CD8-positive, alpha-beta memory T cell (primary cell): ENCODE data around the gene CCDC88A. TPM values are rescaled to one million over a fixed set of nuclear protein-coding genes. Genes with fewer than 3 reads are reported as not detected.
"Not testable (repeated sequence)": the region's sequence is repeated elsewhere in the genome, so short reads cannot be mapped to it uniquely, and the experiment has no call there.

ENCODE experiments used
- CTCF ChIA-PET: fragments of 350-600 bp; sonication (Branson Sonifier 250); formaldehyde crosslinking; loops from one replicate; lab custom pipeline; 2021; ENCODE audit warnings: antibody characterized with exemption; lab: Charles Lee
- POLR2A ChIA-PET: fragments of 350-600 bp; sonication (Branson Sonifier 250); formaldehyde crosslinking; loops from one replicate; lab custom pipeline; 2021; ENCODE audit warnings: antibody characterized with exemption; lab: Charles Lee
- DNase-seq, 5 donors: peaks; one replicate each; pipeline versions ENCODE4 v3.0.0 to v3.0.0-alpha.2; 2020 to 2022; ENCODE audit warnings: mixed read lengths in 1 of 5
- H3K27ac ChIP-seq: one replicate; pipeline ENCODE4 v1.7.0; 2013; ENCODE audit warnings: low read depth, mild to moderate bottlenecking, low read length, moderate library complexity
- H3K27me3 ChIP-seq: 2 replicates; pipeline ENCODE4 v1.7.0; 2013; ENCODE audit warnings: low read length, mild to moderate bottlenecking; ENCODE audit not compliant: insufficient read depth, poor library complexity, severe bottlenecking
- H3K36me3 ChIP-seq: 2 replicates; pipeline ENCODE4 v1.7.0; 2013; ENCODE audit warnings: mild to moderate bottlenecking, low read length, moderate library complexity; ENCODE audit not compliant: insufficient read depth
- H3K4me1 ChIP-seq: 2 replicates; pipeline ENCODE4 v1.7.0; 2013; ENCODE audit warnings: mild to moderate bottlenecking, low read length, moderate library complexity; ENCODE audit not compliant: insufficient read depth
- H3K4me3 ChIP-seq: 2 replicates; pipeline ENCODE4 v1.7.0; 2013; ENCODE audit warnings: mild to moderate bottlenecking, low read length
- H3K9me3 ChIP-seq: 2 replicates; pipeline ENCODE4 v1.7.0; 2013; ENCODE audit warnings: mild to moderate bottlenecking, low read length
- H3K27ac Mint-ChIP-seq, 8 donors: one replicate each; pipeline ENCODE4 v1.8.0; 2020 to 2021; ENCODE audit warnings: mixed read lengths in 8 of 8, mild to moderate bottlenecking in 6 of 8, inconsistent platforms in 3 of 8, moderate library complexity in 3 of 8
- H3K27me3 Mint-ChIP-seq, 2 donors: one replicate each; pipeline ENCODE4 v1.8.0; 2020 to 2021; ENCODE audit warnings: mixed read lengths in 2 of 2, mild to moderate bottlenecking in 1 of 2, moderate library complexity in 1 of 2
- H3K36me3 Mint-ChIP-seq, 3 donors: one replicate each; pipeline ENCODE4 v1.8.0; 2020 to 2021; ENCODE audit warnings: mixed read lengths in 3 of 3, inconsistent platforms in 1 of 3, mild to moderate bottlenecking in 1 of 3
- H3K4me1 Mint-ChIP-seq, 3 donors: one replicate each; pipeline ENCODE4 v1.8.0; 2020 to 2021; ENCODE audit warnings: mixed read lengths in 3 of 3, inconsistent platforms in 1 of 3, mild to moderate bottlenecking in 1 of 3
- H3K4me3 Mint-ChIP-seq, 7 donors: one replicate each; pipeline ENCODE4 v1.8.0; 2020 to 2021; ENCODE audit warnings: mixed read lengths in 7 of 7, mild to moderate bottlenecking in 6 of 7, moderate library complexity in 4 of 7, inconsistent platforms in 2 of 7
- H3K9me3 Mint-ChIP-seq, 5 donors: one replicate each; pipeline ENCODE4 v1.8.0; 2020 to 2022; ENCODE audit warnings: mixed read lengths in 5 of 5, mild to moderate bottlenecking in 3 of 5, moderate library complexity in 2 of 5, inconsistent platforms in 1 of 5
- polyA plus RNA-seq: library from polyadenylated mRNA; unstranded; fragments of 300-500 nt; fragmentation: Illumina TruSeq; gene quantifications from one replicate; pipeline ENCODE4 v1.2.3, GENCODE V29; 2021
- total RNA-seq, 2 experiments: library from RNA; stranded (reverse); gene quantifications; one replicate each; pipeline ENCODE4 v1.2.3, GENCODE V29; 2021

CCDC88A gene
- total and polyA plus RNA-seq, 3 experiments from 2014 or later, result 9.5 to 10.7 (median 9.5) TPM

- H3K4me3 ChIP-seq, H3K4me3 Mint-ChIP-seq, DNase-seq, H3K27ac Mint-ChIP-seq, H3K36me3 ChIP-seq, H3K36me3 Mint-ChIP-seq, H3K27me3 ChIP-seq, H3K4me1 Mint-ChIP-seq, H3K27me3 Mint-ChIP-seq, H3K4me1 ChIP-seq, H3K27ac ChIP-seq, H3K9me3 ChIP-seq, H3K9me3 Mint-ChIP-seq, CTCF ChIA-PET: not testable (repeated sequence)
- POLR2A ChIA-PET, result interaction anchor here (0.6 kb wide), 1 partner anchor 25 kb away, joined by 4 read pairs; no protein-coding TSS in a partner anchor
Measured at GRCh38 chr2:55385516-55385915, 34.1 kb downstream of the CCDC88A start.

GRCh38 chr2:55384786-55385185, 34.9 kb downstream of the CCDC88A start:
- no peaks in the 10 kb centered on the region for H3K4me1 ChIP-seq
- H3K36me3 Mint-ChIP-seq, result peaks cover 0 to 2% (median 0%) of the 10 kb centered on the region in 3 donors
- H3K9me3 Mint-ChIP-seq, result no peaks in the 10 kb centered on the region
- no peak overlapping the region for H3K4me3 ChIP-seq
- no peaks in the 10 kb centered on the region for H3K27me3 ChIP-seq
- H3K27ac ChIP-seq, result no peak overlapping the region
- H3K27ac Mint-ChIP-seq, result no peak overlapping the region
- H3K36me3 ChIP-seq, result no peaks in the 10 kb centered on the region
- no peak for DNase-seq
- H3K4me3 Mint-ChIP-seq, result no peak overlapping the region
- no peaks in the 10 kb centered on the region for H3K27me3 Mint-ChIP-seq
- no peaks in the 10 kb centered on the region for H3K9me3 ChIP-seq
- no peaks in the 10 kb centered on the region for H3K4me1 Mint-ChIP-seq
- ChIA-PET CTCF (no interaction called here), POLR2A (no interaction called here)

GRCh38 chr2:55371376-55371775, 48.3 kb downstream of the CCDC88A start:
- H3K27me3 Mint-ChIP-seq, result no peaks in the 10 kb centered on the region
- DNase-seq, result no peak
- Histone ChIP-seq H3K27ac (no peak overlapping the region), H3K4me1 (no peaks in the 10 kb centered on the region), H3K36me3 (no peaks in the 10 kb centered on the region), H3K27me3 (no peaks in the 10 kb centered on the region), H3K9me3 (no peaks in the 10 kb centered on the region), H3K4me3 (no peak overlapping the region)
- ChIA-PET CTCF (no interaction called here), POLR2A (no interaction called here)
- H3K4me3 Mint-ChIP-seq, result no peak overlapping the region
- no peaks in the 10 kb centered on the region for H3K9me3 Mint-ChIP-seq
- H3K27ac Mint-ChIP-seq, result peak overlapping the region in 1 of 8 donors; percentile 54
- no peaks in the 10 kb centered on the region for H3K4me1 Mint-ChIP-seq
- peaks cover 0 to 4% (median 0%) of the 10 kb centered on the region in 3 donors for H3K36me3 Mint-ChIP-seq

GRCh38 chr2:55370208-55370607, 49.4 kb downstream of the CCDC88A start:
- Mint-ChIP-seq H3K27ac (no peak overlapping the region), H3K27me3 (no peaks in the 10 kb centered on the region), H3K4me3 (no peak overlapping the region), H3K36me3 (peaks cover 0 to 4% (median 0%) of the 10 kb centered on the region in 3 donors), H3K9me3 (no peaks in the 10 kb centered on the region), H3K4me1 (no peaks in the 10 kb centered on the region)
- ChIA-PET CTCF (no interaction called here), POLR2A (no interaction called here)
- H3K27ac ChIP-seq, result no peak overlapping the region
- no peak overlapping the region for H3K4me3 ChIP-seq
- no peak for DNase-seq
- no peaks in the 10 kb centered on the region for H3K27me3 ChIP-seq
- no peaks in the 10 kb centered on the region for H3K36me3 ChIP-seq
- H3K4me1 ChIP-seq, result no peaks in the 10 kb centered on the region
- no peaks in the 10 kb centered on the region for H3K9me3 ChIP-seq

GRCh38 chr2:55365303-55365702, 54.4 kb downstream of the CCDC88A start:
- DNase-seq, result no peak
- Histone ChIP-seq H3K4me1 (no peaks in the 10 kb centered on the region), H3K27ac (no peak overlapping the region), H3K27me3 (no peaks in the 10 kb centered on the region), H3K4me3 (no peak overlapping the region), H3K36me3 (no peaks in the 10 kb centered on the region), H3K9me3 (no peaks in the 10 kb centered on the region)
- Mint-ChIP-seq H3K4me3 (no peak overlapping the region), H3K27ac (no peak overlapping the region), H3K4me1 (no peaks in the 10 kb centered on the region), H3K36me3 (peaks cover 0 to 2% (median 2%) of the 10 kb centered on the region in 3 donors), H3K27me3 (no peaks in the 10 kb centered on the region), H3K9me3 (no peaks in the 10 kb centered on the region)
- ChIA-PET CTCF (no interaction called here), POLR2A (no interaction called here)

- no peak overlapping the region for H3K4me3 Mint-ChIP-seq
- no peaks in the 10 kb centered on the region for H3K27me3 Mint-ChIP-seq
- Histone ChIP-seq H3K4me3 (no peak overlapping the region), H3K4me1 (no peaks in the 10 kb centered on the region), H3K27ac (no peak overlapping the region), H3K27me3 (no peaks in the 10 kb centered on the region), H3K36me3 (no peaks in the 10 kb centered on the region), H3K9me3 (no peaks in the 10 kb centered on the region)
- no peaks in the 10 kb centered on the region for H3K9me3 Mint-ChIP-seq
- no peak for DNase-seq
- H3K27ac Mint-ChIP-seq, result no peak overlapping the region
- no peaks in the 10 kb centered on the region for H3K4me1 Mint-ChIP-seq
- H3K36me3 Mint-ChIP-seq, result peaks cover 0 to 4% (median 3%) of the 10 kb centered on the region in 3 donors
- CTCF ChIA-PET, result no interaction called here
- POLR2A ChIA-PET, result no interaction called here
Measured at GRCh38 chr2:55364189-55365055, 55.2 kb downstream of the CCDC88A start.

GRCh38 chr2:55363636-55364035, 56.0 kb downstream of the CCDC88A start:
- Histone ChIP-seq H3K27ac (no peak overlapping the region), H3K4me1 (no peaks in the 10 kb centered on the region), H3K9me3 (no peaks in the 10 kb centered on the region), H3K4me3 (no peak overlapping the region), H3K27me3 (no peaks in the 10 kb centered on the region), H3K36me3 (no peaks in the 10 kb centered on the region)
- H3K27ac Mint-ChIP-seq, result no peak overlapping the region
- ChIA-PET POLR2A (no interaction called here), CTCF (no interaction called here)
- H3K4me3 Mint-ChIP-seq, result no peak overlapping the region
- no peaks in the 10 kb centered on the region for H3K27me3 Mint-ChIP-seq
- no peak for DNase-seq
- no peaks in the 10 kb centered on the region for H3K9me3 Mint-ChIP-seq
- peaks cover 0 to 4% (median 3%) of the 10 kb centered on the region in 3 donors for H3K36me3 Mint-ChIP-seq
- H3K4me1 Mint-ChIP-seq, result no peaks in the 10 kb centered on the region

GRCh38 chr2:55361465-55362189, 58.0 kb downstream of the CCDC88A start:
- H3K36me3 Mint-ChIP-seq, result peaks cover 0 to 13% (median 3%) of the 10 kb centered on the region in 3 donors
- H3K27me3 ChIP-seq, result no peaks in the 10 kb centered on the region
- no peaks in the 10 kb centered on the region for H3K9me3 Mint-ChIP-seq
- H3K27ac ChIP-seq, result no peak overlapping the region
- H3K4me3 ChIP-seq, result no peak overlapping the region
- H3K9me3 ChIP-seq, result no peaks in the 10 kb centered on the region
- H3K4me1 Mint-ChIP-seq, result no peaks in the 10 kb centered on the region
- CTCF ChIA-PET, result no interaction called here
- DNase-seq, result no peak
- POLR2A ChIA-PET, result no interaction called here
- no peak overlapping the region for H3K27ac Mint-ChIP-seq
- no peaks in the 10 kb centered on the region for H3K36me3 ChIP-seq
- H3K27me3 Mint-ChIP-seq, result no peaks in the 10 kb centered on the region
- H3K4me3 Mint-ChIP-seq, result no peak overlapping the region
- H3K4me1 ChIP-seq, result no peaks in the 10 kb centered on the region
